ENCODE results near the gene ANGPTL5. TPM values are rescaled to one million over a fixed set of nuclear protein-coding genes. Genes with fewer than 3 reads are reported as not detected.
"Not testable (repeated sequence)": the region's sequence is repeated elsewhere in the genome, so short reads cannot be mapped to it uniquely, and the experiment has no call there.

Gene ANGPTL5
- total RNA-seq (under 1 TPM in 6 of 9 donors, not detected in 3; 0.06 to 0.58 (median 0.19) TPM), polyA plus RNA-seq (under 1 TPM; 0.08 to 0.22 (median 0.13) TPM)
- long read RNA-seq, donor 1 = 0 reads
- long read RNA-seq, donor 2 = 0 reads
- long read RNA-seq, donor 3 = 0 reads
- long read RNA-seq, donor 4 = 0 reads
- long read RNA-seq, donor 5, partial matches to known transcripts = 1 of 3 reads
- long read RNA-seq, donor 5, other reads (novel, unspliced or antisense) = 2 of 3 reads
- long read RNA-seq, donor 6, partial matches to known transcripts = 0 of 1 reads
- long read RNA-seq, donor 6, other reads (novel, unspliced or antisense) = 1 of 1 reads
- long read RNA-seq, donor 7 = 0 reads
- long read RNA-seq, donor 8 = 0 reads
- long read RNA-seq, donor 9 = 0 reads
- long read RNA-seq, donor 10 = 0 reads

DNA sequence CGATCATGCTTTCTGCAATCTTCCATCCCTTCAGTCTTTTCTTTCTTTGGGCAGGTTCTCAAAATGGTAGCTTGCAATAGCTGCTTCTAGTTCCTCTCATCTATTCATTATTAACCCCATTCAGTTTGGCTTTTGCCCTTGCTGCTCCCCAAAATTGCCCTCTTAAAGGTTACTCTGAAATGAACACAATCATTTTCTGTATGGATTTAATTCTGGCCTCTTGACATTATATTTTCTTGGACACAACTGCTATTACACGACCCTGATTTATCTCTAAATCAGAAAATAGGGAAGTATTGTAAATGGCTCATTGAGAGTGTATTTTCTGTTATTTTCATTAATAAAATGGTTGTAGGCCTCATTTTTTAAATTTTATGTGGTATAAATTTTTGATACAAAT is at the start of gene ANGPTL5:
TSS of gene ANGPTL5 (minus strand) at position 101 of the 400 bp plus-strand sequence. CDS start 8,613 bp downstream, outside the sequence.
- no peak for TF ChIP-seq POLR2A (IDR thresholded peaks at IDR 0.05)
- TF ChIP-seq, protein P1, sequence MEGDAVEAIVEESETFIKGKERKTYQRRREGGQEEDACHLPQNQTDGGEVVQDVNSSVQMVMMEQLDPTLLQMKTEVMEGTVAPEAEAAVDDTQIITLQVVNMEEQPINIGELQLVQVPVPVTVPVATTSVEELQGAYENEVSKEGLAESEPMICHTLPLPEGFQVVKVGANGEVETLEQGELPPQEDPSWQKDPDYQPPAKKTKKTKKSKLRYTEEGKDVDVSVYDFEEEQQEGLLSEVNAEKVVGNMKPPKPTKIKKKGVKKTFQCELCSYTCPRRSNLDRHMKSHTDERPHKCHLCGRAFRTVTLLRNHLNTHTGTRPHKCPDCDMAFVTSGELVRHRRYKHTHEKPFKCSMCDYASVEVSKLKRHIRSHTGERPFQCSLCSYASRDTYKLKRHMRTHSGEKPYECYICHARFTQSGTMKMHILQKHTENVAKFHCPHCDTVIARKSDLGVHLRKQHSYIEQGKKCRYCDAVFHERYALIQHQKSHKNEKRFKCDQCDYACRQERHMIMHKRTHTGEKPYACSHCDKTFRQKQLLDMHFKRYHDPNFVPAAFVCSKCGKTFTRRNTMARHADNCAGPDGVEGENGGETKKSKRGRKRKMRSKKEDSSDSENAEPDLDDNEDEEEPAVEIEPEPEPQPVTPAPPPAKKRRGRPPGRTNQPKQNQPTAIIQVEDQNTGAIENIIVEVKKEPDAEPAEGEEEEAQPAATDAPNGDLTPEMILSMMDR (IDR thresholded peaks at IDR 0.05) = no peak
- Histone ChIP-seq H3K4me1 (replicated peaks in 1 of 2) (peaks cover 0 to 13% of the 10 kb centered on the region in 2 donors), H3K27me3 (no peaks in the 10 kb centered on the region), H3K27ac (peak within 1 kb of the TSS; percentile 8 to 92 (median 51)), H3K9me3 (replicated peaks in 1 of 3) (no peaks in the 10 kb centered on the region), H3K4me3 (peak within 1 kb of the TSS in 3 of 4 donors; percentile 56 to 78 (median 62)), H3K36me3 (replicated peaks in 1 of 2) (no peaks in the 10 kb centered on the region)
- WGBS, 4 donors = 69 to 77% (median 74%) methylated on average over 2 of the region's 2 CpGs
- intact Hi-C loops (cut with DNase I) = no loop called here
- no peak for DNase-seq

GRCh38 chr11:101964200-101964599 is 47.9 kb upstream of the ANGPTL5 start:
- H3K4me3 ChIP-seq; H3K9me3 ChIP-seq (replicated peaks in 1 of 3); H3K4me1 ChIP-seq (replicated peaks in 1 of 2); DNase-seq; H3K36me3 ChIP-seq (replicated peaks in 1 of 2); H3K27ac ChIP-seq; H3K27me3 ChIP-seq; intact Hi-C loops (cut with DNase I): not testable (repeated sequence)
- 94 to 98% (median 96%) methylated on average over 10 of the region's 10 CpGs for WGBS, 4 donors

- H3K27ac ChIP-seq = no peak overlapping the region
- peaks cover 0 to 16% of the 10 kb centered on the region in 2 donors for H3K4me1 ChIP-seq (replicated peaks in 1 of 2)
- no peaks in the 10 kb centered on the region for H3K27me3 ChIP-seq
- no peak for DNase-seq
- H3K9me3 ChIP-seq (replicated peaks in 1 of 3) = no peaks in the 10 kb centered on the region
- intact Hi-C loops (cut with DNase I) = no loop called here
- no peaks in the 10 kb centered on the region for H3K36me3 ChIP-seq (replicated peaks in 1 of 2)
- no peak for TF ChIP-seq POLR2A (IDR thresholded peaks at IDR 0.05)
- H3K4me3 ChIP-seq = no peak overlapping the region
- 74 to 96% (median 84%) methylated on average over 1 of the region's 1 CpG for WGBS, 4 donors
These were observed 43.9 kb upstream of the ANGPTL5 start for GRCh38 chr11:101960231-101960630.

DNA sequence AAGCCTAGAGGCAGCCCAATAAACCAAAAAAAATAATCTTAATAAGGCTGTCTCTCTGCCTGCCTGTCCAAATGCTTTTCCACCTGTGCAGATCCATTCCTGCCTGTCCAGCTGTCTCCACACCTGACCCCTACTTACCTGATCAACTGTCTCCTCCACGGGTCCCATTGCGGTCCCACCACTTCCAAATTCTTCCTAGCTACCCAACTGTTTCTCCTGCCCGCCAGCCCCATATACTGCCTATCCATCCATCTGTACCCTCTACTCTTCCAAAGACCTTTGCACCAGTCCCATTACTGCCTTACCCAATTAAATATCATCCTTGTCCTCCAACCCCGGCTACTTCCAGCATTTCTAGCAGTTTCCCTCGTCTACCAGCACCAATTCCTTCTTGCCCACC is 39.4 kb upstream of the ANGPTL5 start:
- no peak for DNase-seq
- H3K9me3 ChIP-seq (replicated peaks in 1 of 3) = no peaks in the 10 kb centered on the region
- no peak overlapping the region for H3K4me3 ChIP-seq
- WGBS, 4 donors = 85 to 92% (median 91%) methylated on average over 5 of the region's 5 CpGs
- H3K27me3 ChIP-seq = no peaks in the 10 kb centered on the region
- H3K36me3 ChIP-seq (replicated peaks in 1 of 2) = no peaks in the 10 kb centered on the region
- TF ChIP-seq POLR2A (IDR thresholded peaks at IDR 0.05) = no peak
- TF ChIP-seq, protein P1 (IDR thresholded peaks at IDR 0.05) = no peak
- no peak overlapping the region for H3K27ac ChIP-seq
- peaks cover 0 to 15% of the 10 kb centered on the region in 2 donors for H3K4me1 ChIP-seq (replicated peaks in 1 of 2)
- intact Hi-C loops (cut with DNase I) = no loop called here

DNA sequence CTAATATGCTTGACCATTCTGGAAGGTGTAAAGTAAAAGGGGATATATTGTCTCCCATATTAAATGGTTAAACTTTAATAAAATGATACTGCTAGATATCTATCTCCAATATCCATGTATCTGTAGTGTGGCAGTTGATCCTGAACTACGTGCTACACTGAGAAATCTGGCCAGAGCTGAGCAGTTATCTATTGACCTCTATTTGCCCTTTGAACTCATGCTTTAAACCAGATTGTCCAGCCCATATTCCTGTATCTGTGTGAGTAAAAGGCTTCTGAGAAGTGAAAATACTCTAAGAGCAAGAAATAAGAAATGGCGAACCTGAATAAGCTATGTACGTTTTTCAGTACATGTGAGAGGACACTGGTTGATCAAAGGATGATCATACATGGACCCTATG is 39.0 kb upstream of the ANGPTL5 start:
- Histone ChIP-seq H3K27ac (no peak overlapping the region), H3K36me3 (replicated peaks in 1 of 2) (no peaks in the 10 kb centered on the region), H3K27me3 (no peaks in the 10 kb centered on the region), H3K4me1 (replicated peaks in 1 of 2) (peaks cover 0 to 15% of the 10 kb centered on the region in 2 donors), H3K4me3 (no peak overlapping the region), H3K9me3 (replicated peaks in 1 of 3) (no peaks in the 10 kb centered on the region)
- no peak for TF ChIP-seq POLR2A (IDR thresholded peaks at IDR 0.05)
- TF ChIP-seq, protein P1 (IDR thresholded peaks at IDR 0.05) = no peak
- WGBS, 4 donors = 81 to 90% (median 89%) methylated on average over 3 of the region's 3 CpGs
- DNase-seq = no peak
- intact Hi-C loops (cut with DNase I) = no loop called here

Measured in adrenal gland (tissue), 19 donors.